ENCODE data around the gene CLTCL1. TPM values are rescaled to one million over a fixed set of nuclear protein-coding genes. Genes with fewer than 3 reads are reported as not detected.

The CLTCL1 gene
- total and polyA plus RNA-seq, 9 of the 15 experiments (the other 6 are each of a cell fraction or from before 2014, with no cell fraction given), result 1.1 to 11.7 (median 5.0) TPM

GRCh38 chr22:19258371-19258770, 33.1 kb downstream of the CLTCL1 start (continued):
- no peak for TF ChIP-seq BRF2 (IDR thresholded peaks at IDR 0.05; ENCODE audit: borderline replicate concordance, insufficient read depth, insufficient read length)
- no peak for TF ChIP-seq ZNF347 (CRISPR knock-in tag; IDR thresholded peaks at IDR 0.05; ENCODE audit: low read depth)
- no peak for TF ChIP-seq HNRNPK (IDR thresholded peaks at IDR 0.05; ENCODE audit: low read depth, low read length, poor library complexity, severe bottlenecking)
- TF ChIP-seq XRCC3 (IDR thresholded peaks at IDR 0.05), result no peak
- no peak for TF ChIP-seq IFI16 (CRISPR knock-in tag; IDR thresholded peaks at IDR 0.05)
- TF ChIP-seq CTCF (IDR thresholded peaks at IDR 0.05 in 2 of 3, conservative IDR thresholded peaks at IDR 0.05 in 1 of 3; ENCODE audit: insufficient read depth in 2 of 3, low read depth in 1 of 3, low read length in 3 of 3), result peak in 1 of 3 experiments; percentile 24; a peak in 2 of 6 replicates
- no peak for TF ChIP-seq TFAM (CRISPR knock-in tag; conservative IDR thresholded peaks at IDR 0.05)
- TF ChIP-seq ZBTB40 (IDR thresholded peaks at IDR 0.05), result no peak
- TF ChIP-seq ZBTB40 (CRISPR knock-in tag; IDR thresholded peaks at IDR 0.05), result no peak
- no peak for TF ChIP-seq MYBL2 (IDR thresholded peaks at IDR 0.05; ENCODE audit: low read depth)
- TF ChIP-seq MYBL2 (CRISPR knock-in tag; IDR thresholded peaks at IDR 0.05; ENCODE audit: borderline replicate concordance), result 0 out of 2 replicates have a peak, but pooled peaks have one; percentile 55
- TF ChIP-seq SETDB1 (IDR thresholded peaks at IDR 0.05; ENCODE audit: low read length), result peak; percentile 81
- TF ChIP-seq FOXK2 (conservative IDR thresholded peaks at IDR 0.05 in 1 of 2, IDR thresholded peaks at IDR 0.05 in 1 of 2; ENCODE audit: low read depth in 2 of 2), result no peak
- no peak for TF ChIP-seq ZNF217 (CRISPR knock-in tag; IDR thresholded peaks at IDR 0.05)
- TF ChIP-seq ZNF23 (CRISPR knock-in tag; IDR thresholded peaks at IDR 0.05), result no peak
